OCI-LY1 (cell line): ENCODE results near the gene CBFA2T3.

Experiments used
- CTCF ChIP-seq: fragments of 200-600 bp; sonication (generic), shearing (Covaris generic); IDR thresholded peaks from 2 replicates; pipeline ENCODE4 v1.5.1; 2017; ENCODE audit warnings: mild to moderate bottlenecking, antibody characterized with exemption, low read length, moderate library complexity, mixed read lengths
- EZH2 ChIP-seq: fragments of 200-600 bp; sonication (generic), shearing (Covaris generic); IDR thresholded peaks from 2 replicates; pipeline ENCODE4 v1.8.0; 2017; ENCODE audit warnings: borderline replicate concordance, mixed run types, mild to moderate bottlenecking, antibody characterized with exemption, low read length, moderate library complexity, mixed read lengths

- TF ChIP-seq CTCF (peak; percentile 7; the same call in 1 of the 2 replicates), EZH2 (no peak)
Measured at GRCh38 chr16:88926374-88926990, 50.5 kb downstream of the CBFA2T3 start.
